Bronchial epithelial cell (primary cell): ENCODE results near the gene STRA8. TPM values are rescaled to one million over a fixed set of nuclear protein-coding genes. Genes with fewer than 3 reads are reported as not detected.

Experiments used
- DNase-seq: peaks from one replicate; pipeline ENCODE4 v3.0.0-alpha.2; 2010; ENCODE audit warnings: low read depth
- FAIRE-seq: peaks from 2 replicates; lab custom pipeline; 2011; peaks lifted over from hg19 to GRCh38; lab: Jason Lieb, UNC
- H3K27me3 ChIP-seq: 2 replicates; pipeline ENCODE4 v1.5.1; 2011; ENCODE audit warnings: low read length; ENCODE audit not compliant: control insufficient read depth, insufficient read depth
- H3K36me3 ChIP-seq: 2 replicates; pipeline ENCODE4 v1.5.1; 2011; ENCODE audit warnings: low read length; ENCODE audit not compliant: control insufficient read depth, insufficient read depth
- H3K4me3 ChIP-seq: 2 replicates; pipeline ENCODE4 v1.5.1; 2011; ENCODE audit warnings: mild to moderate bottlenecking, low read depth, low read length, control low read depth
- CTCF ChIP-seq: IDR thresholded peaks from 2 replicates; pipeline ENCODE4 v1.5.1; 2011; ENCODE audit warnings: mild to moderate bottlenecking, moderate library complexity, low read length, control low read depth, inconsistent platforms; ENCODE audit not compliant: insufficient read depth, severe bottlenecking
- total RNA-seq: library from RNA; depleted of rRNA; stranded (reverse); fragments of >200 nt; gene quantifications from 2 replicates; pipeline ENCODE4 v1.2.1, GENCODE V29; 2014

Gene STRA8
- total RNA-seq, 1 donor from 2014 or later: not detected

DNA sequence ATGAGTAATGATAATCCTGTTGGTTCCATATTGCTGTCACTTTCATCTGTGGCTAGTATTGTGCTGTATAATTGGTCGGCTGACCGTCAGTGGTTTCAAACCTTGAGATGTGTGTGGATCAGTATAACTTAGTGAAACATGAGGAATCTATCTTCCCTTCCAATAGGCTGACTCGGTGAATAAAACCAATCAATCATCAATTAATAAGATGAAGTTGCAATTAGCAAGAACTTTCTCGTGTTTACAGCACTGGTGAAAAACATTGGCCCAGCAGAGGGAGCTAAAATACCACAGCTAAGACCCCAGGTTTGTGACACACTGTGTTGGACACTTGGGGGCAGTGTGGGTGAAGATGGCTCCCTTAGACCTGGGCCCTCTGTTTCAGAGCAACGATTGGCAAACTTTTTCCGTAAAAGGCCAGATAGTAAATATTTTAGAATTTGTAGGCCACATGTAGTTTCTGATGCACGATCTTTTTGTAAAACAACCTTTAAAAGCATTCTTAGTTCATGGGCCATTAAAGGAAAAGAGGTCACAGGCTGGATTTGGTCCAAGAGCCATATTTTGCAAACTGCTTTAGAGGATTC, 47.8 kb downstream of the STRA8 start:
- peak; percentile 83 for FAIRE-seq
- no peak overlapping the region for H3K4me3 ChIP-seq
- H3K36me3 ChIP-seq: no peaks in the 10 kb centered on the region
- TF ChIP-seq CTCF: peak; percentile 89
- no peaks in the 10 kb centered on the region for H3K27me3 ChIP-seq
- DNase-seq: peak; percentile 84

DNA sequence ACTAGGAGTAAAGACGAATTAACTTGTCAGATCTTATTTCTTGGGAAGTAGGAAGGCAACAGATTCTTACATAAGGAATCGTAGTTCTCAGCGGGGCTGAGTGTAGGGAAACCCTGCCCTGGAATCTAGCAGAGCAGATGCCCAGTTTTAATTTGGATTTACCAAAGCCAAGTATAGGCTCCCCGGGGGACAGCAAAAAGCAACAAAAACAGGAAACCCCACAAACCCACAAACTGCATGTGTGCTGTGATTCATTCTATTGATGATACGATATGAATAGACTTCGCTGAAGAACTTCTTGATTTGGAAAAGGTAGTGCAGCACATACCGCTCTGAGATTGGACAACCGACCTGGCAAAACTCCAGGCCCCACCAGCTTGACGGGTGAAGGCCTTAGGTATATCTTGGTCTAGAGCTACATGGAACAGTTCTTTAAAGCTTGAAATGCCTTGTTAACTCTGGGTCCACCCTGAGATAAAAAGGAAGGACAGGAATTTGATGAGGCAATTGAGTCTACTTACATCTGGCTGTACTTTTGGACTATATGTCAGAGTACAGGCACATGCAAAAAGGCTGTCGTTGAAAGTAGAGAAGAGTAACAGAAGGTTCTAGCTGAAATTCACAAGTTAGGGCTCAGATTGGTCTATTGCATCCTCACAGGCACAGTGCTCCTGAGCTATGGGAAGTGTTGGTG, 49.1 kb downstream of the STRA8 start:
- Histone ChIP-seq H3K36me3 (no peaks in the 10 kb centered on the region), H3K4me3 (no peak overlapping the region), H3K27me3 (no peaks in the 10 kb centered on the region)
- FAIRE-seq (peak; percentile 58), DNase-seq (peak; percentile 55)
- no peak for TF ChIP-seq CTCF

GRCh38 chr7:135283959-135284638, 50.5 kb downstream of the STRA8 start:
- Histone ChIP-seq H3K36me3 (no peaks in the 10 kb centered on the region), H3K27me3 (no peaks in the 10 kb centered on the region), H3K4me3 (no peak overlapping the region)
- DNase-seq (no peak), FAIRE-seq (no peak)
- TF ChIP-seq CTCF: no peak

DNA sequence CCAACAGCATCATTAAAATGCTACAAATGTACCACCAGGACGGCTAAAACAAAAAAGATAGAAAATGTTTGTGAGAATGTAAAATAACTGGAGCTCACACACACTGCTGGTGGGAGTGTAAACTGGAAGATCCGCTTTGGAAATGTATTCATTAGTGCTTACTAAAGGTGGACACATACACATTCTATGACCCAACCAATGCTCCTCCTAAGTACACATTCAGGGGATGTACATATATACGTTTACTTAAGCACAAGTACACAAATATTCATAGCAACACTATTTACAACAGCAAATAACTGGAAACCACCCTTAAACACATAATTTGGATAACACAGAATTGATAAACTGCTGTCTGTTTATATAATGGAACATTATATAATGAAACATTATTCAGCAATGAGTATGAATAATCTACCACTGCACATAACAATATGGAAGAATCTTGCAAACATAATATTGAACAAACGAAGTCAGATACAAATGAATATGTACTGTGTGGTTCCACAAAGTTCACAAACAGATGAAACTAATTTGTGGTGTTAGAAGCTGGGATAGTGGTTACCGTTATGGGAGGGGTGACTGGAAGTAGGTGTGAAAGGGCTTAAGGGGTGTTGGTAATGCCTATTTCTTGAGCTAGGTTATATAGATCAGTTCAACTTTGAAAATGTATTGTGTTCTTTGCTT, 52.1 kb downstream of the STRA8 start:
- FAIRE-seq (no peak), DNase-seq (peak; percentile 72)
- no peak for TF ChIP-seq CTCF
- Histone ChIP-seq H3K27me3 (no peaks in the 10 kb centered on the region), H3K4me3 (no peak overlapping the region), H3K36me3 (no peaks in the 10 kb centered on the region)

GRCh38 chr7:135286876-135287275, 53.2 kb downstream of the STRA8 start:
- no peaks in the 10 kb centered on the region for H3K27me3 ChIP-seq
- DNase-seq (no peak), FAIRE-seq (no peak)
- no peak for TF ChIP-seq CTCF
- no peaks in the 10 kb centered on the region for H3K36me3 ChIP-seq
- no peak overlapping the region for H3K4me3 ChIP-seq
